T-helper 17 cell (primary cell): ENCODE measurements around the gene UBA1. TPM values are rescaled to one million over a fixed set of nuclear protein-coding genes. Genes with fewer than 3 reads are reported as not detected.

Experiments used
- total RNA-seq, 4 donors: library from RNA in 2 of 4; stranded (reverse) in 2 of 4; gene quantifications; one replicate each; pipeline ENCODE4 v1.2.3 and lab custom pipeline; 2022 to 2026

UBA1 gene
- total RNA-seq, 2 donors from 2014 or later = 109 to 112 TPM

Other genes with a start within 250 kb of the UBA1 start
- gene RGN, start 115.4 kb upstream of the UBA1 start, total RNA-seq = not detected
- 10 to 100 TPM; 55.4 to 55.6 TPM for gene NDUFB11, start 49.1 kb upstream of the UBA1 start, total RNA-seq
- gene RBM10, start 48.6 kb upstream of the UBA1 start, total RNA-seq = 10 to 100 TPM; 33.0 to 36.5 TPM
- gene CDK16, start 24.9 kb downstream of the UBA1 start, total RNA-seq = 100 to 1,000 TPM; 123 to 145 TPM
- 10 to 100 TPM; 42.0 to 42.9 TPM for gene USP11, start 39.2 kb downstream of the UBA1 start, total RNA-seq
- gene ZNF157, start 176.7 kb downstream of the UBA1 start, total RNA-seq = under 1 TPM; 0.47 to 0.55 TPM